Liver (tissue), 3 donors: ENCODE measurements around the gene UGT1A10.

Experiments used
- RAD21 ChIP-seq, 2 donors: IDR thresholded peaks; 2 replicates each; pipeline ENCODE4 v1.6.1; 2016; ENCODE audit warnings: antibody characterized with exemption in 2 of 2, mild to moderate bottlenecking in 2 of 2
- TAF1 ChIP-seq: conservative IDR thresholded peaks from 2 replicates; pipeline ENCODE4 v1.6.1; 2016; ENCODE audit warnings: antibody characterized with exemption, mild to moderate bottlenecking
- TF ChIP-seq, protein P1 (sequence below): fragments of 150-350 bp; IDR thresholded peaks from 2 replicates; pipeline ENCODE4 v1.5.1; 2017; ENCODE audit warnings: improper control_type of control experiment, low read depth, low read length; ENCODE audit not compliant: missing input control
- TF ChIP-seq, protein P2 (sequence below): IDR thresholded peaks from 2 replicates; pipeline ENCODE4 v1.6.1; 2016; ENCODE audit warnings: antibody characterized with exemption, mild to moderate bottlenecking
- donor health status: healthy.
- donor health status: healthy.

DNA sequence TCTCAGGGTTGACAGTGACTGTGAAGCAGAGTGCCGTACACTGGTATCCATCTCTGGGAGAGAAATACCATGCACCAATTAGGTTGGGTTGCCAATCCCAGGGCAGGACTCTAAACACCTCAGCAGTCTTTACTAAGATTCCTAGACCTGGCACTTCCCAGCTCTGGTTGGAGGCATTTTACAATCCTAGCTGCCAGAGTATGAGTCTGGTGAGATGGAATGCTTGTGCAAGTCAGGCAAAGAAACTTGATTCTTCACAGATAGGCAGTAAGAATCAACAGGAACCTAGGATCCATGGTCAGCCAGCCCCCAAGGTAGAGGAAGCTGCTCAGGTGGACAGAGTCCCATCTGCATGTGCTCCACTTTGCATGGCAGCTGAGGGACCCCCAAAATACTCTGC is 70.5 kb downstream of the UGT1A10 start:
- TF ChIP-seq TAF1 (no peak), RAD21 (IDR thresholded peaks at IDR 0.05) (no peak)
- TF ChIP-seq, protein P1, sequence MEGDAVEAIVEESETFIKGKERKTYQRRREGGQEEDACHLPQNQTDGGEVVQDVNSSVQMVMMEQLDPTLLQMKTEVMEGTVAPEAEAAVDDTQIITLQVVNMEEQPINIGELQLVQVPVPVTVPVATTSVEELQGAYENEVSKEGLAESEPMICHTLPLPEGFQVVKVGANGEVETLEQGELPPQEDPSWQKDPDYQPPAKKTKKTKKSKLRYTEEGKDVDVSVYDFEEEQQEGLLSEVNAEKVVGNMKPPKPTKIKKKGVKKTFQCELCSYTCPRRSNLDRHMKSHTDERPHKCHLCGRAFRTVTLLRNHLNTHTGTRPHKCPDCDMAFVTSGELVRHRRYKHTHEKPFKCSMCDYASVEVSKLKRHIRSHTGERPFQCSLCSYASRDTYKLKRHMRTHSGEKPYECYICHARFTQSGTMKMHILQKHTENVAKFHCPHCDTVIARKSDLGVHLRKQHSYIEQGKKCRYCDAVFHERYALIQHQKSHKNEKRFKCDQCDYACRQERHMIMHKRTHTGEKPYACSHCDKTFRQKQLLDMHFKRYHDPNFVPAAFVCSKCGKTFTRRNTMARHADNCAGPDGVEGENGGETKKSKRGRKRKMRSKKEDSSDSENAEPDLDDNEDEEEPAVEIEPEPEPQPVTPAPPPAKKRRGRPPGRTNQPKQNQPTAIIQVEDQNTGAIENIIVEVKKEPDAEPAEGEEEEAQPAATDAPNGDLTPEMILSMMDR = no peak
- TF ChIP-seq, protein P2, sequence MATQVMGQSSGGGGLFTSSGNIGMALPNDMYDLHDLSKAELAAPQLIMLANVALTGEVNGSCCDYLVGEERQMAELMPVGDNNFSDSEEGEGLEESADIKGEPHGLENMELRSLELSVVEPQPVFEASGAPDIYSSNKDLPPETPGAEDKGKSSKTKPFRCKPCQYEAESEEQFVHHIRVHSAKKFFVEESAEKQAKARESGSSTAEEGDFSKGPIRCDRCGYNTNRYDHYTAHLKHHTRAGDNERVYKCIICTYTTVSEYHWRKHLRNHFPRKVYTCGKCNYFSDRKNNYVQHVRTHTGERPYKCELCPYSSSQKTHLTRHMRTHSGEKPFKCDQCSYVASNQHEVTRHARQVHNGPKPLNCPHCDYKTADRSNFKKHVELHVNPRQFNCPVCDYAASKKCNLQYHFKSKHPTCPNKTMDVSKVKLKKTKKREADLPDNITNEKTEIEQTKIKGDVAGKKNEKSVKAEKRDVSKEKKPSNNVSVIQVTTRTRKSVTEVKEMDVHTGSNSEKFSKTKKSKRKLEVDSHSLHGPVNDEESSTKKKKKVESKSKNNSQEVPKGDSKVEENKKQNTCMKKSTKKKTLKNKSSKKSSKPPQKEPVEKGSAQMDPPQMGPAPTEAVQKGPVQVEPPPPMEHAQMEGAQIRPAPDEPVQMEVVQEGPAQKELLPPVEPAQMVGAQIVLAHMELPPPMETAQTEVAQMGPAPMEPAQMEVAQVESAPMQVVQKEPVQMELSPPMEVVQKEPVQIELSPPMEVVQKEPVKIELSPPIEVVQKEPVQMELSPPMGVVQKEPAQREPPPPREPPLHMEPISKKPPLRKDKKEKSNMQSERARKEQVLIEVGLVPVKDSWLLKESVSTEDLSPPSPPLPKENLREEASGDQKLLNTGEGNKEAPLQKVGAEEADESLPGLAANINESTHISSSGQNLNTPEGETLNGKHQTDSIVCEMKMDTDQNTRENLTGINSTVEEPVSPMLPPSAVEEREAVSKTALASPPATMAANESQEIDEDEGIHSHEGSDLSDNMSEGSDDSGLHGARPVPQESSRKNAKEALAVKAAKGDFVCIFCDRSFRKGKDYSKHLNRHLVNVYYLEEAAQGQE = no peak
